ENCODE results near the gene KCNAB1.

Gene KCNAB1

DNA sequence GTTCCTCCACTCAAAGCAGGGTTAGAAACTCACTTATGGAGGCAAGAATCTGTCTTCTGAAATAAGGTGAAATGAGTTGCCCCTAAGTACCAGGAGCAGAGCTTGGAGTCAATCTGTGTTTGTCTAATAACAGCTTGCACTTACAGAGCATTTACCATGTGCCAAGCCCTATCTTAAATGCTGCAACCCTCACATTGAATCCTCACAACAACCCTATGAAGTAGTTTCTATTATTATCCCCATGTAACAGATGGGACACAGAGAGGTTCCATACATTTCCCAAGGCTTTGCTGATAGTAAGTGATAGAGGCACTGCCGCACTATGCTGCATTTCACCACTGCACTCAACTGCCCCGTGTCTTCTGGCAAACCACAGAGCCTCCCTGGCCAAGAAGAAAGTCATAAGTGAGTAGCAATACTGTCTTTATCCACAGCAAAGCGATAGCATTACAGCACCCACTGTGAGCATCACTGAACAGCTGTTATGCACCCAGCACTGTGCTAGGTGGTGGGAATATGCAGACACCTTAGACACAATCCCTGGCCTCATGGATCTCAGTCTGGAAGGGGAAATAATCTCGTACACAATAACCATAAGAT lies 293.0 kb downstream of the KCNAB1 start:
- TF ChIP-seq CTCF (IDR thresholded peaks at IDR 0.05; ENCODE audit: control insufficient read depth, insufficient read depth, low read depth, low read length, missing control alignments): no peak
- DNase-seq (ENCODE audit: low read depth): no peak
- H3K4me3 ChIP-seq (ENCODE audit: control insufficient read depth, low read depth, low read length): no peak overlapping the region

DNA sequence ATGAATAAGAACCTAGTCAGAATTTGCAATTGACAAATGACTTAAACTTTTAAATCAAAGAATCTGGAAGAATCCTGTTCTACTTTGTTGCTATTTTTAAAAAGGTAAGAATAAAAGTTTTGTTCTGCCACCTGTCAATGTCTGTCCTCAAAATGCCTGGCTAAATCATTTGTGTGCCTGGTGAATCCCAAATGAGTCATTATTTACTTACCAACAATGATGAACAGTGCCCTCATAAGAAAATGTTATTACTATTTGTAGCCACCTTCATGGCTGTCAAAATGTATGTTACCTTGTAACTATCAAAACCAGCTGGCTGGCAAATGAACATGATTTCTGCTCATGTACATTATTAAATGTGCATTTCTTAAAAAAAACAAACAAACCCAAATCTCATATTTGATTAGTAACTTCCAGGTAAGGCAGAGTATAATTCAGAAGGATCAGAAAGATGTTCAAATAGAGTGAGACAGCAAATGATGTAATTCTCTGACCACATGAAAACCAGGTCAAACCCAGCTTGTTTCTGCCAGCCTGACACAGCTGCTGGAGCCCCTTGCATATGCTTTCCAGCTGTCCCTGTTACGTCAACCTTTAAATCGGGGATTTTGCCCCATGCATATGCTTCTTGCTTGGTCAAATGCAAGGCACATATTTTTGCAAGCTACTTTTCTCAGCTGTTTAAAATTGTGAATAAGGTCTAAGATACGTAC lies 296.6 kb downstream of the KCNAB1 start:
- no peak for DNase-seq (ENCODE audit: low read depth)

DNA sequence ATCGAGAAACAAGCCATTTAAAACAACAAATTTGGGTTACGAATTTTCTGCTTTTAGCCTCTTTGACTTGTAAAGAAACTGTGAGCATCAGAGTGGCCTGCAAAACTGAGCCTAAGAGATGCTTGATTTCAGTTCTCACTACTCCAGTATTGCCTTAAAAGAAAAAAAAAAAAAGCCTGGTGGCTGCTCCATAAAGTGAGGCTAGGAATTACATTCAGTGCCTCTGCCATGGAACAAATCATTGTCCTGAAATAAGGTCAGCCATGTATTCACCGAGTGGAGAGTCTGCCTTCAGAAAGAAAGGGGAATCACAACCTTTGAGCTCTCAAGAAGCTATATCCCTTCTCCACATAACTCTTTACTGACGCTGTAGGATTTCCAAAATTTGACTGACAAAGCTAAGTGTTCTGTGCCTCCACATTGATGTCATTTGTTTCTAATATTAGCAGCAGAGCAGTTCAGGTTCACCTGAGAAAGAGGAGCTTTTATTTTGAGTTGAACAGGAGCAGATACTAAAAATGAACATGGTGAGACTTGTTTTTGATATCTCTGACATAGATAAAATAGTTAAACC lies 297.3 kb downstream of the KCNAB1 start:
- DNase-seq (ENCODE audit: low read depth): no peak
- TF ChIP-seq CTCF (IDR thresholded peaks at IDR 0.05; ENCODE audit: control insufficient read depth, insufficient read depth, low read depth, low read length, missing control alignments): no peak
- no peak overlapping the region for H3K4me3 ChIP-seq (ENCODE audit: control insufficient read depth, low read depth, low read length)

More for the DNA sequence above, 296.6 kb downstream of the KCNAB1 start:
- no peak overlapping the region for H3K4me3 ChIP-seq (ENCODE audit: control insufficient read depth, low read depth, low read length)
- TF ChIP-seq CTCF (IDR thresholded peaks at IDR 0.05; ENCODE audit: control insufficient read depth, insufficient read depth, low read depth, low read length, missing control alignments): no peak

DNA sequence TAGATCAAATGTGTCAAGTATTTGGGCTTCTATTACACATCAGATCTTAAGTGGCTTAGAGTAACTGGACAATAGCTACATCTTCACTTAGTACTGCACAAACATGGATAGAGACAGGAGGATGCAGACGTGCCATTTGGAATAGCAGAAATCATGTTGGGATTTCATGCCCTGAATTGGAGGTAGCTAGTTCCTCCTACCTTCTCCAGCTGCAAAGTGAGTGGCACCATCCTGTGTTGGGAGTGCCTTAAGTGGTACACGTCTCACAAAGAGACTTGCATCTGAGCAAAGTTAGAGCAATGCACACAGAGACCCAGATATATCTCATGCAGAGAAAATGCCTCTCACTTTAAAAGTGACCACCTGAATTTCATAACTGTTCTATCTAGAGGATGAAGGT lies 298.1 kb downstream of the KCNAB1 start:
- no peak for DNase-seq (ENCODE audit: low read depth)
- H3K4me3 ChIP-seq (ENCODE audit: control insufficient read depth, low read depth, low read length): no peak overlapping the region
- no peak for TF ChIP-seq CTCF (IDR thresholded peaks at IDR 0.05; ENCODE audit: control insufficient read depth, insufficient read depth, low read depth, low read length, missing control alignments)

DNA sequence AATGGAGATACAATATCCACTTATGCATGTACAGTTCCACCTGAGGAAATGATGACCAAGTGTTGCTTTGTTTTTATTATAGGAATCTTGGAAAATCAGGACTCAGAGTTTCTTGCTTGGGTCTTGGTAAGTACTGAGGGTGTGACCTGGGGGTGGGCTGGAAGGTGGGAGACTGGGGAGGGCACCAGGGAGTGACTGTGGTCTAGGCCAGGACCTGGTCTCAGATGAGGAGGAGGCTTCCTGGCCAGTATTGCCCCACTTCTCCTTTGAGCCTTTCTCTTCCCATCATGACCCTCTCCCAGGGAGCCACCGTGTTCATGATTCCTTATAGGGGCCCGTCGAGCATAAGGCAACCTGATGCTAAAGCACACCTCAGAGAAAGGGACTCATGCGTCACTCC lies 301.2 kb downstream of the KCNAB1 start:
- no peak for TF ChIP-seq CTCF (IDR thresholded peaks at IDR 0.05; ENCODE audit: control insufficient read depth, insufficient read depth, low read depth, low read length, missing control alignments)
- no peak for DNase-seq (ENCODE audit: low read depth)

DNA sequence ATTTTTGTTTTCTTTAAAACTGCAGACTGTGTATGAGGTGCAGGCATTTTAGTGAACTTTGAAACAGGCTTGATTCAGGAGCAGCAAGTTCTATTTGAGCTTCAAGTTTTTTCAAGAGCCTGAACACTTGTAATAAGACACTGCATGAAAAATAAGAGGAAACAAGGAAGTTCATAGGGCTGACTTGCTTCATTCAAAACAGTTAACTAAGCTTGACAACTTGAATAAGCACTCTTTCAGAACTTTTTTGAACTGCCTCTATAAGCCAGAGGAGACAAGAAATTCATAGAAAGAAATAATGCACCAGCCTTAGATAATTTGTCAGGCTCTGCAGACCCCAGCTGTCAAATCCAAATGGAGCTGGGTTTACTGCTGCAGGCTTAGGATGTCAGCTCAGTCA lies 304.4 kb downstream of the KCNAB1 start:
- no peak overlapping the region for H3K4me3 ChIP-seq (ENCODE audit: control insufficient read depth, low read depth, low read length)
- no peak for DNase-seq (ENCODE audit: low read depth)
- no peak for TF ChIP-seq CTCF (IDR thresholded peaks at IDR 0.05; ENCODE audit: control insufficient read depth, insufficient read depth, low read depth, low read length, missing control alignments)

More for the DNA sequence above, 301.2 kb downstream of the KCNAB1 start:
- no peak overlapping the region for H3K4me3 ChIP-seq (ENCODE audit: control insufficient read depth, low read depth, low read length)

Measured in AG09309 (cell line).